ENCODE measurements around the gene GALNT18.

GRCh38 chr11:11374358-11375148 is 247.3 kb downstream of the GALNT18 start:
- TF ChIP-seq CTCF (IDR thresholded peaks at IDR 0.05) (no peak), POLR2A (IDR thresholded peaks at IDR 0.05) (no peak)

All from right lobe of liver (tissue), 4 donors.